HG02840 (cell line): ENCODE data around the gene ATP2C2.

Experiments
- ATAC-seq: cut with Tn5 transposase; IDR thresholded peaks from one replicate; pipeline ENCODE4 v1.9.1; 2021; ENCODE audit warnings: mild to moderate bottlenecking, moderate library complexity, moderate number of reproducible peaks; ENCODE audit not compliant: unreplicated experiment, low FRiP score

ATP2C2 gene

GRCh38 chr16:84463221-84463620 is 94.9 kb downstream of the ATP2C2 start:
- no peak for ATAC-seq

GRCh38 chr16:84464116-84464515 is 95.8 kb downstream of the ATP2C2 start:
- ATAC-seq, result no peak

GRCh38 chr16:84465154-84465553 is 96.8 kb downstream of the ATP2C2 start:
- ATAC-seq, result no peak

GRCh38 chr16:84466692-84467091 is 98.4 kb downstream of the ATP2C2 start:
- ATAC-seq, result no peak

GRCh38 chr16:84467256-84467655 is 98.9 kb downstream of the ATP2C2 start:
- no peak for ATAC-seq

GRCh38 chr16:84467709-84468108 is 99.4 kb downstream of the ATP2C2 start:
- no peak for ATAC-seq

- no peak for ATAC-seq
Observed at GRCh38 chr16:84471316-84471715, 103.0 kb downstream of the ATP2C2 start.

GRCh38 chr16:84471966-84472365 is 103.6 kb downstream of the ATP2C2 start:
- no peak for ATAC-seq

GRCh38 chr16:84475643-84476240 is 107.4 kb downstream of the ATP2C2 start:
- ATAC-seq, result no peak

- no peak for ATAC-seq
Observed at GRCh38 chr16:84476401-84476800, 108.1 kb downstream of the ATP2C2 start.

GRCh38 chr16:84477661-84478060 is 109.3 kb downstream of the ATP2C2 start:
- ATAC-seq, result no peak

- no peak for ATAC-seq
Observed at GRCh38 chr16:84478172-84478947, 110.0 kb downstream of the ATP2C2 start.

GRCh38 chr16:84479716-84480450 is 111.5 kb downstream of the ATP2C2 start:
- ATAC-seq, result no peak

GRCh38 chr16:84481051-84481735 is 112.9 kb downstream of the ATP2C2 start:
- ATAC-seq, result no peak

GRCh38 chr16:84482001-84482891 is 113.9 kb downstream of the ATP2C2 start:
- ATAC-seq, result no peak

GRCh38 chr16:84482951-84483881 is 114.9 kb downstream of the ATP2C2 start:
- no peak for ATAC-seq

GRCh38 chr16:84483882-84484565 is 115.7 kb downstream of the ATP2C2 start:
- no peak for ATAC-seq

- ATAC-seq, result no peak
Observed at GRCh38 chr16:84484579-84485254, 116.4 kb downstream of the ATP2C2 start.
